Measurements from ENCODE around the gene GATA2.

Gene GATA2

DNA sequence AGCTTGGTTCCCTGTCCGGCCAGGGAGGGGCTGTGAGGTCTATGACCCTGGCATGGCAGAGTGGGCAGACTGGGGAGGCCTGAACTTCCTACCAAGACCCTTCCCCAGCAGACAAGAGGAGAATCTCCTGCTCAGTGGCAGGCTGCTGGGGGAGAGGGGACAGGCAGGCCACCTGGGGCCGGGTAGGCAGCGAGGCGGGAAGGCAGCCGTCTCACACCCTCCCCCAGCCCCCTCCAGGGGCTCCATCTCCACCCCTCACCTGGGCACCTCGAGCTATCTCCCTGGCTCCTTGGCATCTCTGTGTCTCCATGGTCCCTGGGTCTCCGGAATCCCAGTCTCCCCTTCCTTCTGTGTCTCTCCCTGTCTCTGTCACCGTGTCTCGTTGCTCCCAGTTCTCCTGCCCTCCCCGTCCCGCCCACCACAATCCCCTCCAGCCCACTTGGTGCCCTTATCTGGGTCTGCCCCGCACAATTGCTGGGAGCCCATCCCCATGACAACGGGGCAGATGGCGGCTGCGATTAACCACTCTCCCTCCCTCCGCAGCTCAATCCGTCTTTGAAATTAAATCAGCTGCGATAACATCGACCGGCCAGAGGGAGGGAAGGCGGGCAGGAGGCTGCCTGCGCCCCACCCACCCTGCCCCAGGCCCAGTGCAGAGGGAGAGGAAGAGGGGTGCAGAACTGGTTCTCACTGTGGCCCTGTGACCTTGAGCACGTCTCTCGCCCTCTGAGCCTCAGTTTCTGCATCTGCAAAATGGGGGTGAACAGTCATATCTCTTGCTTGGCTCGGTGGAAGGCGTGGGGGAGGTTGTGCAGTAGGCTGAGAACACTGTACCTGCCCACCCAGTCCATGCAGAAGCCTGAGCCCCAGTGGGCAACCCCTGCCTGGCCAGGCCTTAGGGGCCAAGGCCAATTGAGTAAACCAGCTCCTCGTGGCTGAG, 36.0 kb downstream of the GATA2 start:
- peak; percentile 71 for DNase-seq (ENCODE audit: low read depth, low spot score)

DNA sequence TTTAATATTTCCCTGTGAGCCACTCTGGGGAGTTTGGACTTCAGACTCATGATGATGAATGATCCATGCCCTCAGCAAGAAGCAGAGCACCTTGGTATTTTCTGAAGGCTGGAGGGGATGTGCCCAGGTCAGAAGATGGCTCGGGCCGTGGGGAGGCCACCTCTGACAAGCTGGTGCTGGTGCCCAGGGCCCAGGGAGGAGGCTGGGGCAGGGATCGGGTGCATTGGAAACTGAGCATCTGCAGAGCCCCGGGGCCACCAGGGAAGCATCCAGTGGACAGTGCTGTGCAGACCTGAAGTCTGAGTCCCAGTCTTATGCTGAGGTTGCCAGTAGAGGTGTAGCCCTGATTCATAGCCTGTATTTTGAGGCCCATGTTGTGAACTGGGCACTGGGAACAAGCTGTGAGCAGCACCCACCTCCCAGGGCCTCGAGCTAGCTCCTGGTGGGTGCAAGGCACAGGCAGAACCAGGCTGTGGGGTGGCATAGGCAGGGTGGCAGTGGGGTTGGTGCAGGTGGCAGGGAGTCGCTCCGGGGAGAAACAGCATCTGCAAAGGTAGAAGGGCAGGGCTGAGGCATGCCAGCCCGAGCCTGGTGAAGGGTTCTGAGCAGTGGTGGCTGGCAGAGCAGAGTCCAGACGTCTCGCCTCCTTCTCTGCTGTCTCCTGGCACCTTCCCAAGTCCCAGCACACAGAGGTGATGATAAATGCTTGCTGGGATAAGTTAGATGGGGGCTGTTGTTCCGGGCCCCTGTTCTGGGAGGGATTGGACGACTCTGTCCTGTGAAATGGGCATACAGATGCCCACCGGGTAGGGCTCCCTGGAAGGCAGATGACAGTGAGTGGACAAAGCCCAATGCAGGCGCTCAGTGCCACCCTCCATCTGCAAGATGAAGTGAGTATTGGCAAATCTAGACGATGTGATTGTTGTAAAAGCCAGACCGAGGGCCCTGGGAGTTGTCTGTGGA, 36.9 kb downstream of the GATA2 start:
- DNase-seq (ENCODE audit: low read depth, low spot score), result no peak

DNA sequence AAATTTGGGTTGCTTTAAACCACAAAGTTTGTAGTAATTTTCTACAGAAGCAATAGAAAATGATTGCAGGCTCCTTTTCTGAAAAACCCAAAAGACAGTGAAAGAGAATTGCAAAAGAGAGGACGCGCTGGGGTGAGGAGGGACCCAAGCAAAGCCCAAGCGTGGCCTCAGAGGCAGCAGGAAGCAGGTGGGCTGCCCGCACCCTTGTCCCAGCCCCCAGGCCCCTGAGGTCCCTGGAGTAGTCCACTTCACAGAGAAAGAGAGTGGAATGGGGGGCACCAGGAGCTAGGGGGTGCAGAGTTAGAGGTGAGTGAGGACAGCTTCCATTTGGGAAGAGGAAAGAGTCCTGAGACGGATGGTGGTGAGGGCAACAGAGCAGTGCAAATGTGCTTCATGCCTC, 37.9 kb downstream of the GATA2 start:
- no peak for DNase-seq (ENCODE audit: low read depth, low spot score)

DNA sequence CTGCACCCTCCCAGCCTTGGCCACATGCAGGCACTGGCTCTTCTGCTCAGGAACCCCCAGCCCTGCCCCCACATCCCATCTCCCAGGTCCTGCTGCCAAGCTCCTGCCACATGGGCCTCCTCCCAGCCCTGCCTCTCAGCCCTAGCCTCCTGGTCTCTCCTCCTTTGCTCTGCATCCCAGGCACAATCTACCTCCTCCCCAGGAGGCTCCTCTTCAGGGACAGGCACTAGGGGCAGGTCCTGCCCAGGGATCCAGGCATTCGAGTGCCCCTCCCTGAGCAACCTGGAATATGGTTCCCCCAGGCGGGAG, 38.7 kb downstream of the GATA2 start:
- DNase-seq (ENCODE audit: low read depth, low spot score), result no peak

DNA sequence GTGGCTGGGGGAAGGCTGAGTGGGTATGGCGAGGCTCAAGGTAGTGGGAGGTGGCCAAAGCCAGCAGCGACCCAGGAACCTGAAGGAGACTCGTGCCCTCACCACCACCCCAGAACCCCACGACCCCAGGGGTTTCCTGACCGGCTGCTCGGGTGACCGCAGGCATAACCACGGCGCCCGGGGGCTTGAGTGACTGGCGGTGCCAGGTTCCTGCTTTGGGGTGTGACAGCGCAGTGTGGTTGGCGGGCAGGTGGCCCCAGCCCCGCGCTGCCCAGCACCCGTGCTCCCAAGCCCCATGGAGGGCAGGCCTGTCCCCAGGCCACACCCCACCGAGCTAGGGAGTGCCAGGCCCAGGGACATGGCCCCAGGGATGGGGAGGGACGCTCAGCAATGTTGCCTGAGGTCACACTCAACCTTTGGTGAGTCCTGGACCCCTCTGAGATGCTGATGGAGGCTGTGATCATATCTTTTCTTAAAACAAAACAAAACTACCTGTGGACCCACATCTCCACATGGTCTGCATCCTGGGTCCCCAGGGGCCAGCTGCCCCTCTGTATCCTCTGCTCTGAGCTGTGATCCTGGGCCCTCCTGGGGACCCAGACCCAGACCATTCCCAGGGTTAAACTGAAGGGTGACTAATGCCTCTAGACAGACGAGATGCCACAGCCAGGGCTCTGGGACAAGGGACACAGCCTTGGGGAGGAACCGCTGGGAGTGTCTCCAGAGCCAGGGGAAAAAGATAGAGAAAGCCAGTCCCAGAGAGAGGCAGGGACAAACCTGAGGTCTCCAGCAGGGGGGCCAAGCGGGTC, 39.3 kb downstream of the GATA2 start:
- no peak for DNase-seq (ENCODE audit: low read depth, low spot score)

DNA sequence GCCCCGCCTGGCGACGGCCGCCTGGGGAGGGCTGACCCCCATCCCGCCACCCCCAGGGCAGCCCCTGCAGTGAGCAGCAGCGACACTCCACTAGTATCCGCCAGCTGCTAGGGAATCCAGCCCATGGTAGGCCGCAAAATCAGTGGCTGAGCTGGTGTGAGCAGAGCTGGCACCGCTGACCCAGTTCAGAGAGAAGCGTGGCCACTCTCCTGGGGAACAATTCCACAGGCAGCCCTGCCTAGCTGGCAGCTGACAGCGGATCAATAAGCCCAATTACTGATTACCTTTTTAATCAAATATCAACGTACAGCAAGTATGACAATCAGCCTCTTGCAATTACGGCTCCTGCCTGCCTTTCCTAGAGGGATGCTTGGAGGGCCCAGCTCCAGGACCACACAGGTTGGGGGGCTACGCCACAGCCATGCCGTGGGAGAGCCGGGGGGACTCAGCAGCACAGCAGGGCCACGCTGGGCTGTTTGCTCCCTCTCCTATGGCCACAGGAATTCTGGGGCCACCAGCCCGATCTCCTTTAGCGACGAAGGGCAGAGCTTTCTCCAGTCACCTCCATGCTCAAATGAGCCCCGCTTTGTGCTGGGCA, 40.2 kb downstream of the GATA2 start:
- DNase-seq (ENCODE audit: low read depth, low spot score), result no peak

DNA sequence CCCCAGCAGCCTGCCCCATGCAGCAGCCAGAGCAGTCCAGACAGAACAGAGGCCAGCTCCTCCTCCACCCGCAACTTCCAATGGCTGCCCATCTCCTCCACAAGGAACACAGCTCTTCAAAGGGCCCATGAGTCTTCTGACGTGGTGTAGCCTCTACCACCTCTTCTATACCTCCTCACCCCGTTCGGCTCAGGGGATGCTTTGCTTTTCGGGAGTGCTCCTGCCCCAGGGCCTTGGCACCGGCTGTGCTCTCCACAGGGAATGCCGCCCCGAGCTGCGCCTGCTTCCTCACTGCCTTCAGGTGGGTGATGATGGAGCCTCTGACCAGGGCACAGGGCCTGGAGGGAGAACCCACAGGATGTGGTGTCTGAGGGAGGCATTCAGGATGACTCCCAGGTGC, 40.9 kb downstream of the GATA2 start:
- DNase-seq (ENCODE audit: low read depth, low spot score), result no peak

DNA sequence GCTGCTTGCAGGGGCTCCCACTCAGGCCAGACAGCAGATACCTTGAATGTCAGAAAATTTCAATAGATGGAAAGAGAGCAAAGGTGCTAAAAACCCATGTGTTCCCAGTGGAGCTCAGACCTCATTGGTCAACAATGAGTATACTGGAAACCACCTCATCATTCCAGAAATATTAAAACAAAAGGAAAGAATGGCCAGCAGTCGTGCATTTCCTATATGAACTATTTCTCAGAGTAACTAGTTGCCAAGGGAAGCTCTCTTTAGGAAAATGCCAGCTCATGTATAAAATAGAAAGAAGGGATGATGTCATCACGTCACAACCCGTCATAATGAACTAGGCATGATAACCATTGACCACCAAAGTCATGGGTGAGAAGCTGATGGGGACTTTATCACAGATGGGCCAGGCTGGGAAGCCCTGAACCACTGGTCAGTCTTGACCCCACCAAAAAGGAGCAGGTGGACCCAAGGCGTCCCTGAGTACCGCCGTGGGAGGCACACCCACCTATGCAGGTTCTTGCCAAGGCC, 43.8 kb downstream of the GATA2 start:
- DNase-seq (ENCODE audit: low read depth, low spot score), result no peak

DNA sequence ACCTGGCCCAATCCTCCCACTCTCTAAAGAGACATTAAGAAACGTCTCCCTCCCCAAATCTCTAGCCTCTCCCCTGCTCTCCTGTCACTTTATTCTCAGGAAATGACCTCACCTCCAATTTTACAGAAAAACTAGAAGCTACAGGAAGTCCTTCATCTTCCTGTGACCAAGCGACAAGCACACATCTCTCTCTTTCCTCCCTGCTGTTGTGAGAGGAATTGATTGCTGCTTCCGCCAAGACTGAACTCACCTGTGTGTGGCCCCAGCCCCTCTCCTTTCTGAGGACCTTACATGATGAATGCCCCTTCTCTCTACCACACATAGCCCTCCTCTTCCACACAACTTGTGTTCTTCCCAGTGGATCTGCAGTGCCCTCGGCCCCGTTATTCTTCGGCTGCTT, 44.5 kb downstream of the GATA2 start:
- no peak for DNase-seq (ENCODE audit: low read depth, low spot score)

DNA sequence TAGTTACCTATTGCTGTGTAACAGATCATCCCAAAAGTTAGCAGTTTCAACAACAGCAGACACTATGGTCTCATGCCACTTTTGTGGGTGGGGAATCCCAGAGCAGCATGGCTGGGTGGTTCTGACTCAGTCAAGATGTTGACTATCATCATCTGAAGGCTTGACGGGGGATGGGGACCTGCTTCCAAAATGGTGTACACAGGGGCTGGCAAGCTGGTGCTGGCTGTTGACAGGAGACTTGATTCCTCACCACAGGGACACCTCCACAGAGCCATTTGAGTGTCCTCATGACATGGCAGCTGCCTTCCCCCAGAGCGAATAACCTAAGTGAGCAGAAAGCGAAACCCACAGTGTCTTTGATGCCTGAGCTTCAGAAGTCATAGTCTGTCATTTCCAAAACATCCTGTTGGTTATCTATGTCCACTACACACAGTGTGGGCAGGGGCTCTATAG, 45.4 kb downstream of the GATA2 start:
- no peak for DNase-seq (ENCODE audit: low read depth, low spot score)

DNA sequence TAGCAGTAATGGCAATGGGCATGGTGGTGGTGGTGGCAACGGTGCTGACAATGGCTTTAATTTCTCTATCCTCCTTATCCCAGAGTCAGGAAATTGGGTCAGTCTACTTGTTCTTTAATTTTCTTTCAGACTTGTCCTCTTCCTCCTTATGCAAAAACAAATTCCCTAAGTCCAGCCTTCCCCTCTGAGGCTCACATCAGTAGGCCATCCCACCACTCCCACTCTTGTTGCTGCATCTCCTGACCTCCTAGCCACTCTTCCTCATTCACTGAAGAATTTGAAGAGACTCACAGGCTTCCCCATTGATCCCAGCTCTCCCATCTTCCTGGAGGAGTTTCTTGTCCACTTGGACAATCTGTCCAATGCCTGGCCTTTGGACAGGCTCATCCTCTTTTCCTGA, 46.2 kb downstream of the GATA2 start:
- no peak for DNase-seq (ENCODE audit: low read depth, low spot score)

DNA sequence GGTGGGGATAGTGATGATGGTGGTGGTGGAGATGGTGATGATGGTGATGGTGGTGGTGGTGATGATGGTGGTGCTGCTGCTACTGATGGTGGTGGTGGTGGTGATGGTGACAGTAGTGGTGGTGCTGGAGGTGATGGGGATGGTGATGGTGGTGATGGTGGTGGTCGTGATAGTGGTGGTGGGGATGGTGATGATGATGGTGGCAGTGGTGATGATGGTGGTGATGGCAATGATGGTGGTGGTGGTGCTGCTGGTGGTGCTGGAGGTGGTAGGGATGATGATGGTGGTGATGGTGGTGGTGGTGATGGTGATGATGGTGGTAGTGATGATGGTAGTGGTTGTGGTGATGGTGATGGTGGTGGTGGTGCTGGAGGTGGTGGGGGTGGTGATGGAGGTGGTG, 47.6 kb downstream of the GATA2 start:
- DNase-seq (ENCODE audit: low read depth, low spot score), result no peak

DNA sequence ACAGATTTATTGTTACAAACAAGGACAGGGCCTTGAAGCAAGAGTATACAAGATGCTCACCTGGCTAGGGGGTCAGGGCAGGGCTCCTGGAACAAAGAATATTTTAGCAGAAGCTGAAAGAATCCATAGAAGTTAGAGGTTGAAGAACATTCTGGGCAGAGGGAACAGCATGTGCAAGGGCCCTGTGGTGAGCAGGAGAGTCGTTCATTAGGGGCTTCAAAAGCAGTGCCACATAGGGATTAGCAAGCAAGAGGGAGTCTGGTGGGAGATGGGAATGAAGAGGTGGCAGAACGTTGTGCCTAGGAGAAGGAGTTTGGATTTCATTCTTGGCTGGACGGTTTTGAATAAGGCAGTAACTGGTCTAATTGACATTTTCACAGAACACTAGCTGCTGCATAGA, 49.2 kb downstream of the GATA2 start:
- DNase-seq (ENCODE audit: low read depth, low spot score), result no peak

DNA sequence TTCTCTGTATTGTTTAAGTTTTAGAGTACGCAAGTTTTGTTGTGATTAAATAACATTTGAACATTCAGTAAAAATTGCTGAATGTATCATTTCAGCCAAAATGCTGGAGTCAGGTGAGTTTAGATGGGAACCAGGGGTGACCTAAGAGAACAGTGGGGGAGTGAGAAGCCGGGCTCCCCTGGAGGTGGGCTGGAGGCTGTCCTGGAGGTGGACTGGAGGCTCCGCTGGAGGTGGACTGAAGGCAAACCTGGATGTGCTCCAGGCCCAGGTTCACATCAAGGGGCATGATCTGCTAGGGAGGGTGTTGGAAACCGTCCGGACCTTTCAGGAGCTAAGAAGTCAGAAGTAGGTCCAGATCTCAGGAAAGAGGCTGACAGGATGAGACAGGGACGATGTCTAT, 50.1 kb downstream of the GATA2 start:
- no peak for DNase-seq (ENCODE audit: low read depth, low spot score)

DNA sequence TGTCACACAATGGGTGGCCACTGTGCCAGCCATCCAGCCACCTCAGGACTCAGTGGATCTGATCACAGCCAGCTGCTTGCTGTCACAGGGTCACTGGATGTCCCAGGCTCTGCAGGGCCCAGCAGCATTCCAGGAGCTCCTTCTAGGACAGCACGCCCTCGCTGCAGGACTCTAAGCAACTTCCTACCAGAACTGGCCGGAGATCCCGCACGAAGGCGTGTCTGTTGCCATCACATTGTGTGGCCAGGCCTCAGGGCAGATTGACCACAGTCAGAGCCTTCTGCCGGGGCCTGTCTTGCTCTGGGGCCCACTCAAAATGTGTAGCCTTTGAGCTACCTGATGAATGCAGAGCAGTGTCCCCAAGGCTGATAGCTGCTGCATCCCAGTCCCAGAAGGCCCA, 50.9 kb downstream of the GATA2 start:
- DNase-seq (ENCODE audit: low read depth, low spot score), result peak; percentile 79

DNA sequence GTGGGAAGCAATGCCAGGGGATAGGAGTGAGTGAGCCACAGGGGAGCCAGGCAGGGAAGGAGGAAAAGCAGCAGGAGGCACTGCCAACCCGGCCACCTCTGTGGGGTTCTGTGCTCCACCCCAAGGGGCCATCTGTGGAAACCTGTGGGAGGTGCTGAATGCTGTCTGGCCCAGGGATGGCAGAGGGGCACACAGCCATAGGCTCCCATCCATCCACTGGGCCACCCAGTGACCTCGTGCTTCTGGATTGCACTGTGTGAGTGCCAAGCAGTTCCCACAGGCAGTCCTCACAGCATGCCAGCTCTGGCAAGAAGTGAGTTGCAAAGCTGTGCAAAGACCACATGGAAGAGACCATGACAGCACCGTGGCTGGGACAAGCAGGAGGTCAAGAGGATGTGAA, 53.8 kb downstream of the GATA2 start:
- DNase-seq (ENCODE audit: low read depth, low spot score), result no peak

DNA sequence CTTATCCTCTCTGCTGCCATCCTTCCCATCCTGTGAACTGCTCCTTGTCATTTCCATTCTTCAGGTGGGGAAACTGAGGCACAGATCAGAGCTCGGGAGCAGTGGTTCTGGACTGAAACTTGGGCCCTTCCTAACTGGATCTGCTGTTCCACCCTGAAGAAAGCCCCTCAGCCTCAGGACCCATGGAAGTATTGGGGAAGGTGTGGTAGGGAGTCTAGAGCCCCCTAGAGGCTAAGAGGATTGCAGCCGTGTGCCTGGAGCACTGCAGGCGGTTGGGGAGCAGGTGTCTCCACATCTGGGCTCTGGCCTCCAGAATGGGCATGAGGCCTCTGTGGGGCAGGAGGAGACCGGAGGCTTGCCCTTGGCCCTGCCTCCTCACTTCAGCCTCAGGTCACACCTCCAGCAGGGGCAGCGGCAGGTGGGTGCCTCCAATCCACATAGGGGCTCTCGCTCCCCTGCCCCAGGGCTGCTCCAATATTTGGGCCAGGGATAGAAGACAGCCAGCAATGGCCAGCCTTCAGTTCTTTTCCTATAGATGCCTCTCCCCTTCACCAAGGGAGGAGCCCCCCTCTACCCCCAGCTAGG, 54.4 kb downstream of the GATA2 start:
- DNase-seq (ENCODE audit: low read depth, low spot score), result no peak

DNA sequence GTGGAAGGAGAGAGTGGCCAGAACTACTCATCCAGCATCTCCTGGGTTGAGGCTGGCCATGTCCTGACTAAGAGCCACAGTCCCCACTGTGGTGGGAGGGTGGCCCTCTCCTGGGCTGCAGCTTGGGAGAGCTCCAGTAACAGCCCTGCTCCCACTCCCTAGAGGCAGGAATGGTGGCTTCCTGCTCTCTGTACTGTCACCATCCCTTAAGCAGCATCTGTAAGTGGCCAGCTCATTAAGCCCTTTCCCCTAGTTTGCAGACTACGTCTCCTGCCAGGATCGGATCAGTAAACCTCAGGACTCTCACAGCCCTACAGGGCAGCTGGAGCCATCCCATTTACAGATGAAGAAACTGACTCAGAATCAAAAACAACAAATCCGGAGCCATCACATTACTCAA, 56.8 kb downstream of the GATA2 start:
- DNase-seq (ENCODE audit: low read depth, low spot score), result no peak

DNA sequence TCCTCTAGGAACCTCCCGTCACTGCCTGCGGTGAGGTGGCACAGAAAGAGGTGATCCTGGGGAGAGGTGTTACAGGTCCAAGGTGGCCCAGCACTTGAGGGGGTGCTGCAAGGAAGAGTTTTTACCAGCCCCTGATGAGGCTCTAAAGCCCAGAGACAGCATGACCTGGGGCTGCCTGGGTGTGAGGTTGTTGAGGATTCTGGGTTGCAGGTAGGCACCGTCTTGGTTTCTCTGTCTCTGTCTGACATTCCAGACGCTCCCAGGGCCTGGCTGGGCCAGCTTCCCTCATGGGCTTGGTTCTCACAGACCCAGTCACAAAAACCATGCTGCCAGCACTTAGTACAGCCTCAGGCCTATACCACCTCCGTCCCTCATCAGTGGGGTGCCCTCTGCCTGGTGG, 57.4 kb downstream of the GATA2 start:
- DNase-seq (ENCODE audit: low read depth, low spot score), result peak; percentile 62

DNA sequence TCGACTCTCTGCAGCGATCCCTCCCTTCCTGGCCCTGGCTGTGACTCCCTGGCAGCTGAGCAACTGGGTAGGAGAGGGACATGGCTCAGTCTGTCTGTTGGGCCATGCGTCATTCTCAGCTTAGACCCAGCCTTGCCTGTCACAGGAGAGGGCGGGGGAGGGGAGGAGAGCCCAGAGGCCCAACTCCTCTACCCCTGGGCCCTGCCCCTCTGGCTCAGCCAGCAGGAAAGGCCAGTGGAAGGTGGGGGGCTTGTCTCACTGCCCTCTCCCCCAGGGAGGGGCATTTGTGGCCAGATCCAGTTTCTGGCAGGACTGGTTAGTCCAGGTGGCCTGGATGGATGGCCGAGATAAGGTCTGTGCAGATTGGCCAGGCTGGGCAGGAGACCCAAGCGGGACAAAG, 57.9 kb downstream of the GATA2 start:
- peak; percentile 95 for DNase-seq (ENCODE audit: low read depth, low spot score)

DNA sequence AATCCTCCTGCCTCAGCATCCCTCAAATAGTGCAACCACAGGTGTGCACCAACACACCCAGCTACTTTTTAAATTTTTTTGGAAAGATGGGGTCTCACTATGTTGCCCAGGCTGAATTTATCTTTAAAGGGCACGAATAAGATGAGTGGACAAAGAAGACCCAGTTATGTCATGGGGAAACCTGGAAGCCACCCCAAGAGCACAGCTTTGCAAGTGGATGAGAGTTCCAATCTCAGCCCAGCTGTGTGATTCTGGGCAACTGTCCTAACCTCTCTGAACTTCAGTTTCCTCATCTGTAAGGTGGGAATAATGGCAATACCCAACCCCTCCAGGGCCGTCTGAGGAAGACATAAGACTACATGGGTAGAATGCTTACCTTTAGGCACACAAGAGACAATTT, 58.5 kb downstream of the GATA2 start:
- DNase-seq (ENCODE audit: low read depth, low spot score), result no peak

All from ELF-1 (cell line).